Retinal pigment epithelial cell (primary cell): Measurements from ENCODE around the gene NNMT.
"Not testable (repeated sequence)": the region's sequence is repeated elsewhere in the genome, so short reads cannot be mapped to it uniquely, and the experiment has no call there.

ENCODE experiments used
- DNase-seq: peaks from one replicate; pipeline ENCODE4 v3.0.0-alpha.2; 2010; ENCODE audit warnings: low read depth
- H3K4me3 ChIP-seq: 2 replicates; pipeline ENCODE4 v1.5.1; 2011; ENCODE audit warnings: mild to moderate bottlenecking, low read length, control low read depth, moderate library complexity
- CTCF ChIP-seq: conservative IDR thresholded peaks from 2 replicates; pipeline ENCODE4 v1.5.1; 2011; ENCODE audit warnings: low read depth, low read length, control low read depth, inconsistent platforms

The NNMT gene

GRCh38 chr11:114326151-114326550 is 30.0 kb downstream of the NNMT start:
- DNase-seq = no peak
- no peak overlapping the region for H3K4me3 ChIP-seq
- no peak for TF ChIP-seq CTCF

GRCh38 chr11:114326776-114327175 is 30.6 kb downstream of the NNMT start:
- no peak overlapping the region for H3K4me3 ChIP-seq
- no peak for DNase-seq
- no peak for TF ChIP-seq CTCF

GRCh38 chr11:114330373-114330772 is 34.2 kb downstream of the NNMT start:
- TF ChIP-seq CTCF = no peak
- H3K4me3 ChIP-seq = no peak overlapping the region
- DNase-seq = no peak

- no peak for DNase-seq
- H3K4me3 ChIP-seq = no peak overlapping the region
- TF ChIP-seq CTCF = peak; percentile 80
These were observed 44.3 kb downstream of the NNMT start for GRCh38 chr11:114340311-114341131.

GRCh38 chr11:114341667-114342066 is 45.5 kb downstream of the NNMT start:
- DNase-seq = not testable (repeated sequence)

GRCh38 chr11:114342476-114342875 is 46.3 kb downstream of the NNMT start:
- no peak overlapping the region for H3K4me3 ChIP-seq
- DNase-seq = no peak
- no peak for TF ChIP-seq CTCF

More at GRCh38 chr11:114341667-114342066, 45.5 kb downstream of the NNMT start:
- not testable (repeated sequence) for H3K4me3 ChIP-seq

GRCh38 chr11:114343020-114343419 is 46.8 kb downstream of the NNMT start:
- H3K4me3 ChIP-seq = no peak overlapping the region
- no peak for DNase-seq
- TF ChIP-seq CTCF = no peak
